Measurements from ENCODE around the gene PPME1.
A peak's percentile ranks its signal among the peaks of the same experiment; 100 is the strongest.
"Not testable (repeated sequence)": the region's sequence is repeated elsewhere in the genome, so short reads cannot be mapped to it uniquely, and the experiment has no call there.

Gene PPME1, protein sequence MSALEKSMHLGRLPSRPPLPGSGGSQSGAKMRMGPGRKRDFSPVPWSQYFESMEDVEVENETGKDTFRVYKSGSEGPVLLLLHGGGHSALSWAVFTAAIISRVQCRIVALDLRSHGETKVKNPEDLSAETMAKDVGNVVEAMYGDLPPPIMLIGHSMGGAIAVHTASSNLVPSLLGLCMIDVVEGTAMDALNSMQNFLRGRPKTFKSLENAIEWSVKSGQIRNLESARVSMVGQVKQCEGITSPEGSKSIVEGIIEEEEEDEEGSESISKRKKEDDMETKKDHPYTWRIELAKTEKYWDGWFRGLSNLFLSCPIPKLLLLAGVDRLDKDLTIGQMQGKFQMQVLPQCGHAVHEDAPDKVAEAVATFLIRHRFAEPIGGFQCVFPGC

DNA sequence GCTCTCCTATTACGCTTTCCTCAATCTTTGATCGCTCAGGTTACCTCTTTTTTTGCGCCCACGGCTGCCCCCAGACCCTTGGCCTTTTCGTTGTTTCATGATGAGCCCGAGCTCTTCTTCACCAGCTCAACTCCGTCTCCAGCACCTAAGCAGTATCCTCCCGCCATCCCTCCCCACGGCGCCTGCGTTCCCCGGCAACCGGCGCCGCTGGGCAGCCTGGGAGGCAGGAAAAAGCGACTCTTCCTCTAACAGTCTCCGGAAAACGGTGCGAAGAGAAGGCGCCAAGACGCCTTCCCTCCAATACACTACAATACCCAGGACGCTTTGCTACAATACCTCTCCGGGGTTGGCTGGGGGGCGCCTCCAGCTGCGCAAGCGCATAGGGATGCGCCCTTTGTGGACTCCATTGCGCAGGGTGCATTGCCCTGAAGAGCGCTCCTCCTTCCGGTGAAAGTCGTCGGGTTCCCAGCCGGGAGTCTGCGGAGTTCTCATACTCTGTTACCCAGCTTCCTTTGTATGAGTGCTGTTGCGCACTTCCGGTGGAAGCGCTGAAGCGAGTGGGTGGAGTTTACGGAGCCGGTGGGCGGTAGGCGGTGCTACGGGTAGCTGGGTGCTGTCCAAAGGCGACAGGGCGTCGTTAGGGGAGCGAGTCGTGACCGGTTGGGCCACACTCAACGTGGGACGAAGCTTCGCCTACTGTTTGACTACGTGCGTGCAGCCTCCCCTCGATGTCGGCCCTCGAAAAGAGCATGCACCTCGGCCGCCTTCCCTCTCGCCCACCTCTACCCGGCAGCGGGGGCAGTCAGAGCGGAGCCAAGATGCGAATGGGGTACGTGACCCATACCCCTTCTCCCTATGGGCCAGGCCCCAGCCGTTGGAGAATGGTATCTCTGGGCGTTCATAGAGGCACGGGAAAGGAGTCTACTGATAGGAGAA, at the start of gene PPME1, which contains the start of gene C2CD3:
TSS of gene PPME1 (plus strand) at position 596 of the 936 bp plus-strand sequence. CDS start at position 729, 133 bp downstream.
TSS of gene C2CD3 (minus strand) at position 309 of the 936 bp plus-strand sequence. CDS start at position 99, 210 bp downstream.
- ATAC-seq, result peak; percentile 100
- Mint-ChIP-seq H3K36me3 (no peaks in the 10 kb centered on the region), H3K9me3 (no peaks in the 10 kb centered on the region), H3K27ac (no peak within 1 kb of the TSS), H3K4me3 (no peak within 1 kb of the TSS), H3K27me3 (no peaks in the 10 kb centered on the region), H3K4me1 (peaks cover 6% of the 10 kb centered on the region)

DNA sequence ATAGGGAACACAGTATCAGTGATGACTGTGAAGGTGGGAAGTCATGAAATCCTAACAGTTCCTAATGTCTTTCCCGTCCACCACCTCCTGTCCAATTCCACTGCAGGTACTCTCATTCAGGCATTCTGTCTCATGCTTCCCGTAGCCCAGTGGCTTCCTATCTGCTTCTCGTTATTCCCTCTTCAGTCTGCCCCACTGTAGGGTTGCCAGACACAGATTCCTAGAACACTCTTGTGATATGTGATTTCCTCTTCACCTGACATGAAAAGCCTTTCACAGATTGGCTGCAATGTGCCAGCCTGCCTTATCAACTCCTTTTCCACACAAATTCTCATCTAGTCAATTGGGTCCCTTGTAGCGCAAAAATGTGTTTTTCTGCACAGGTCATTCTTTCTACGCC, 49.3 kb upstream of the PPME1 start:
- Mint-ChIP-seq H3K36me3 (peaks cover 30% of the 10 kb centered on the region), H3K4me3 (no peak overlapping the region), H3K27me3 (no peaks in the 10 kb centered on the region), H3K4me1 (no peaks in the 10 kb centered on the region), H3K9me3 (peaks cover 6% of the 10 kb centered on the region), H3K27ac (no peak overlapping the region)
- no peak for ATAC-seq

DNA sequence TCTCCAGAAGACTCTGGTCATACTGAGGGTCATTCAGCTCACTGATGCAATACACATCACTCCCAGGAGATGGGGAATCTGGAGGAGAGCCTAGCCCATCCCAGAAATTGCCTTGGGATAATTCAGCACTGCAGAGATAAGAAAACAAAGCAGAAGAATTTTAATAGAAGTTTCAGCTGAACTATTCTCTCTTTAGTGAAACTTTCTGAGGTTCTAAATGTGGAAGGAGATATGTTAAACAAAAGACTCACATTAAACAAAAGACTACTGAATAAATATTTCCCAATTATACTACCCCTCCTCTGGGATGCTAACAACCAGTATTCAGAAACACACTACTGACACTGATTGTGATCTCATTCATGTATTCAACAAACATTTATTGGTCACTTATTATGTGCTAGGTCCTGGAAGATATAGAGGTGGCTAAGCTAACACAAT, 48.1 kb upstream of the PPME1 start:
- H3K27ac Mint-ChIP-seq, result no peak overlapping the region
- H3K4me3 Mint-ChIP-seq, result no peak overlapping the region
- H3K27me3 Mint-ChIP-seq, result no peaks in the 10 kb centered on the region

DNA sequence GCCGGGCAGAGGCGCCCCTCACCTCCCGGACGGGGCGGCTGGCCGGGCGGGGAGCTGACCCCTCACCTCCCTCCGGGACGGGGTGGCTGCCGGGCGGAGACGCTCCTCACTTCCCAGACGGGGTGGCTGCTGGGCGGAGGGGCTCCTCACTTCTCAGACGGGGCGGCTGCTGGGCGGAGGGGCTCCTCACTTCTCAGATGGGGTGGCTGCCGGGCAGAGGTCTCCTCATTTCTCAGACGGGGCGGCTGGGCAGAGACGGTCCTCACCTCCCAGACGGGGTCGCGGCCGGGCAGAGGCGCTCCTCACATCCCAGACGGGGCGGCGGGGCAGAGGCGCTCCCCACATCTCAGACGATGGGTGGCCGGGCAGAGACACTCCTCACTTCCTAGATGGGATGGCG, 42.0 kb upstream of the PPME1 start:
- H3K4me3 Mint-ChIP-seq, ATAC-seq, H3K4me1 Mint-ChIP-seq, H3K9me3 Mint-ChIP-seq, H3K27ac Mint-ChIP-seq, H3K27me3 Mint-ChIP-seq: not testable (repeated sequence)
- peaks cover 46% of the 10 kb centered on the region for H3K36me3 Mint-ChIP-seq

More for the DNA sequence above, 48.1 kb upstream of the PPME1 start:
- peaks cover 23% of the 10 kb centered on the region for H3K36me3 Mint-ChIP-seq
- no peak for ATAC-seq
- H3K9me3 Mint-ChIP-seq, result peaks cover 6% of the 10 kb centered on the region
- no peaks in the 10 kb centered on the region for H3K4me1 Mint-ChIP-seq

DNA sequence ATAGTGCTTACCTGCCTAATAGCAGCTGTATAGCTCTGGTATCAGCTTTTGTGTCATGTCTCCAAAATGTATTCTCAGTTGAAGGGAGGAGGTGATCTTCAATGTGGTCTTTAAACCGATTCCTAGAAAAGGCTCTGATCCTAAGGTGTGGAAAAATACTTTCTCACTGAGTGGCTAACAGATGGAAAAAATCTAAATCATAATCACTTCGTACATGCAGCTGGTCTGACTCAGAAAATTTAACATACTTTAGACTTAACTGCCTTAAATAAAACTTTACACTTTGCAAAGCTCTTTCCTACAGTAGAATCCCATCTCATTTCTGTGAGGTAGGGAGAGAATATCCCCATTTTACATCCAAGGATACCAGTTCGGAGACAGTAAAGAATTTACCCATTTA, 38.3 kb upstream of the PPME1 start:
- no peak for ATAC-seq
- no peak overlapping the region for H3K4me3 Mint-ChIP-seq
- no peaks in the 10 kb centered on the region for H3K9me3 Mint-ChIP-seq
- H3K27ac Mint-ChIP-seq, result no peak overlapping the region
- H3K4me1 Mint-ChIP-seq, result no peaks in the 10 kb centered on the region
- no peaks in the 10 kb centered on the region for H3K27me3 Mint-ChIP-seq
- peaks cover 65% of the 10 kb centered on the region for H3K36me3 Mint-ChIP-seq

DNA sequence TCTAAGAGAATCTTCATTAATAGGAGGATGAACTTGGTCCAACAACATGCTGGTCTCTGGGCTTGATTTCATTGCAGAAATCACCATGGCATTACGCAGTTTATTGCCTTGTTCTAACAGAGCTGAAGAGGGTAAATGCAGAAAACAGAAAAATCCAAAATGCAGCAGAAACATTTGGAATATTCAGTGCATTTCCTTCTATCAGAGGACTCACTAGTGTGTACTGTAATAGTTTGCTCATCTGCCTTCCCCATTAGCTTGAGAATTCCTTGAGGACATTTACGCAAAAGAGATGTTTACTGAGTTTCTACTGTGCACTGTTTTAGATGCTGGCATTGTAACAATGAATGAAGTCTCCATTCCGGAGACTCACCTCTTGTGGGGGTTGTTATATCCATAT, 37.7 kb upstream of the PPME1 start:
- Mint-ChIP-seq H3K4me1 (no peaks in the 10 kb centered on the region), H3K9me3 (no peaks in the 10 kb centered on the region), H3K27ac (no peak overlapping the region), H3K36me3 (peaks cover 71% of the 10 kb centered on the region), H3K4me3 (no peak overlapping the region), H3K27me3 (no peaks in the 10 kb centered on the region)
- no peak for ATAC-seq

DNA sequence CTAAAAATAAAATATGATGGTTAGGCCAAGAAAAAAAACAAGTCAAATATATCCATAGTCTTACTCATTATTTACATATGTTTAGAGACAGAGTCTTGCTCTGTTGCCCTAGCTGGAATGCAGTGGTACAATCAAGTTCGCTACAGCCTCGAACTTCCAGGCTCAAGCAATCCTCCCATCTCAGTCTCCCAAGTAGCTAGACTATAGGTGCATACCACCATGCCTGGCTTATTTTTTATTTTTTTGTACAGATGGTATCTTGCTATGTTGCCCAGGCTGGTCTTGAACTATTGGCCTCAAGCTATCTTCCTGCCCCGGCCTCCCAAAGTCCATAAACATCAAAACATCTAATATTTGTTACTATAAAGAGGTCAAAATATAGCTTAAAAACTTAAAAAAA, 36.4 kb upstream of the PPME1 start:
- no peak for ATAC-seq
- H3K4me1 Mint-ChIP-seq, result no peaks in the 10 kb centered on the region
- peaks cover 78% of the 10 kb centered on the region for H3K36me3 Mint-ChIP-seq
- H3K27me3 Mint-ChIP-seq, result no peaks in the 10 kb centered on the region
- H3K9me3 Mint-ChIP-seq, result no peaks in the 10 kb centered on the region
- H3K27ac Mint-ChIP-seq, result no peak overlapping the region
- H3K4me3 Mint-ChIP-seq, result no peak overlapping the region

DNA sequence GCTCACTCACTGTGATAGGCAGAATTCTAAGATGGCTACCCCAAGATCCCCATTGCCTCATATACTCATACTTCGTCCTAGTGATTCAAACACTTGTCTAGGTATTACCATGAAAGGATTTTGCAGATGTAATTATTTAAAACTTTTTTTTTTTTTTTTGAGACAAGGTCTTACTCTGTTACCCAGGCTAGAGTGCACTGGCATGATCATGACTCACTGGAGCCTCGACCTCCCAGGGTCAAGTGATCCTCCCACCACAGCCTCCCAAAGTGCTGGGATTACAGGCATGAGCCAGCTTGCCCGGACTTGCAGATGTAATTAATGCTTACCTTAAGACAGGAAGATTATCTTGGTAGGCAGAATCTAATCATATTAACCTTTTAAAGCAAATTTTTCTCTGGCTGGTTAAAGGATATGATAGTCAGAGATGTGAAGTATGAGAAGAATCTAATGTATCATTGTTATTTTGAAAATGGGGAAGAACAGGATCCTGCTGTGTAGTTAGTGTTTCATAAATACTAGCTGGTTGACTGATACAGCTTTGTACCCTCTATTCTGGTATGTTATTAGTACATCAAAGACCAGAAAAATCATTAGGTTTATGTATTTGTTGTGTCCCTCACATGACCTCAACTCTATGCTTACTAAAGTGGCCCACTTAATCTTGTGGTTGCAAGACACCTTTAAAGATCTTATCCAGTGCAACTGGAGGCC, 35.8 kb upstream of the PPME1 start:
- Mint-ChIP-seq H3K9me3 (no peaks in the 10 kb centered on the region), H3K4me1 (no peaks in the 10 kb centered on the region), H3K27ac (no peak overlapping the region), H3K36me3 (peaks cover 72% of the 10 kb centered on the region), H3K4me3 (no peak overlapping the region), H3K27me3 (no peaks in the 10 kb centered on the region)
- no peak for ATAC-seq

DNA sequence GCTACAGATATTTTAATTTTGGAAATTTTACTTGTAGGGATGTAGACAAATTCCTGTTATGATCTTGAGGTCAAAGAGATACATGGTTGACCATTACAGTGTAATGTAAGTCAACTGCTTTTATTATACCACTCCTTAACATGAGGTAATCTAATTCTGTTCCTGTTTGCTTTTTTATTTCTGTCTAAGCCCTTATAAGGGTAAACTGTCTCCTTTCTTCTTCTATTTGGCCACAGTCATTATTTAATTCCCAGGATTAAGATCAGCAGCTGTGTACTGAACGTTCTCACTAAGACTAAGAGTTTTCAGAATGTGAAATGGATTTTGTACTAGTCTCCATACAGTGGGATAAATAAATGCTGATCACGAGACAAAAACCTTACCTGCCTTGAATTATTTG, 33.1 kb upstream of the PPME1 start:
- ATAC-seq, result no peak
- Mint-ChIP-seq H3K27ac (no peak overlapping the region), H3K27me3 (no peaks in the 10 kb centered on the region), H3K36me3 (peaks cover 45% of the 10 kb centered on the region), H3K4me1 (no peaks in the 10 kb centered on the region), H3K4me3 (no peak overlapping the region), H3K9me3 (no peaks in the 10 kb centered on the region)

DNA sequence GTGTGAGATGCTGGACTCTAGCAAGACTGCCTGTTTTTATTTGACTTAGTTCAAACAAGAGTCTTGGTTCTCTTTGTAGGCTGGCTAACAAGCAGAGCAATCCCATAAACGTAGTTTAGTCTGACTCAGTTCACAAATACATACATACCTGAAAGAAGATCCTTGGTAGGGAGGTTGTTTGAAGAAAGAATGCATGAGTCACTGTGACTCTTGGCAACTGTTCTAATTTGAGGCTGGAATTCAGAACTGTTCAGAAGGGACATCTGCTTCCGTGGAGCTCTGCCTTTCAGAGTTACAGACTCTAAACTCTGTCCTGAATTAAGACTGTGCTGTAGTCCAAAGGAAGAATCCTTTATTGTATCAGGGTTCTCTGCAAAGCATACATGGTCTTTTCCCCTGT, 32.5 kb upstream of the PPME1 start:
- H3K36me3 Mint-ChIP-seq, result peaks cover 39% of the 10 kb centered on the region
- no peak overlapping the region for H3K4me3 Mint-ChIP-seq
- no peak overlapping the region for H3K27ac Mint-ChIP-seq
- no peaks in the 10 kb centered on the region for H3K9me3 Mint-ChIP-seq
- H3K27me3 Mint-ChIP-seq, result no peaks in the 10 kb centered on the region
- ATAC-seq, result no peak
- no peaks in the 10 kb centered on the region for H3K4me1 Mint-ChIP-seq

DNA sequence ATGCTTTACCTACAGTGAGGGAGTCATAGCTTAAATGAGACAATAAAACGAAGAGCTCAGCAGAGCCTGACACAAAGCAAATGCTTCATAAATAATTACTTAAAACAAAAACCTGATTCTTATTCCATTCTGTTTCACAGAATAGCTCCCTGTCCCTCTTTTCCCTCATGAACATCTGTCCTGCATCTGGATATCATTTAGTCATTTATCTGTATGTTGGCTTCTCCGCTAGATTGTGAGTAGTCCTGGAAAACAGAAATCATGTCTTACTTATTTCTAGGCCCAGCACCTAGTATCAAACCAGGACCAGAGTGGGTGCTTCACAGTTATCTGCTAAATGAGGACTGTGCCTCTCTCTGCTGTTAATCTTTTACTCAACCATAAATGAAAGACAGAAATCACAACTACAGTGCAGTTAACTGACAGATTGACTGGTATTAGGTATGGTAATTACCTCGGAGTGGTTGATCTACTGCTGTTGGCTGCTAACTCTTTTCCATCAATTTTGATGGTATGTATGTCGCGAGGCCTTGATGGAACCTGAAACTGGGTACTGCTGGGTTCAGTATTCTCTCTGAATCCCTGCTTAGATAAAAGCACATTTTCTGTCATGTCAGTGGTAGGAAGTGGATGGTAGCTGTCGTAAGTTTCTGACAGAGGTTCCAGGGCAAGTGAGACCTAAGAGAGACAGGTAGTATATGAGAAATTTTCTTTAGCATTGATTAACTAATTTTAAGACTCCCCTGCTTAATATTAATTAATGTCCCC, 31.8 kb upstream of the PPME1 start:
- Mint-ChIP-seq H3K27me3 (no peaks in the 10 kb centered on the region), H3K9me3 (no peaks in the 10 kb centered on the region), H3K36me3 (peaks cover 33% of the 10 kb centered on the region), H3K4me3 (no peak overlapping the region), H3K4me1 (no peaks in the 10 kb centered on the region), H3K27ac (no peak overlapping the region)
- no peak for ATAC-seq

DNA sequence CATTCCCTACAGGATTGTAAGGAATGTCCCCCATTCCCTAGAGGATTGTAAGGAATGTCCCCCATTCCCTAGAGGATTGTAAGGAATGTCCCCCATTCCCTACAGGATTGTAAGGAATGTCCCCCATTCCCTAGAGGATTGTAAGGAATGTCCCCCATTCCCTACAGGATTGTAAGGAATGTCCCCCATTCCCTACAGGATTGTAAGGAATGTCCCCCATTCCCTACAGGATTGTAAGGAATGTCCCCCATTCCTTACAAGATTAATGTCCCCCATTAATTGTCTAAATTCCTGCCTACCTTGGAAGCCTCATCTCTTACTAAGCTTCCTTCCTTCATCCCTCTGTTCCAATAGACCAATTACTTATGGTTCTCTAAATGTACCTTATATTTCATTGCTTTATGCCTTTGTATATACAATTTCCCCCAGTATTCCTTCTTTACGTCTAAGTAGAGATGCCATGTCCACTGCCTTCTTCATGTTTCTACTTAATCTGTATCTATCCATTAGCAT, 31.1 kb upstream of the PPME1 start:
- H3K27me3 Mint-ChIP-seq, H3K4me1 Mint-ChIP-seq, H3K9me3 Mint-ChIP-seq, H3K4me3 Mint-ChIP-seq, H3K27ac Mint-ChIP-seq, ATAC-seq: not testable (repeated sequence)
- peaks cover 37% of the 10 kb centered on the region for H3K36me3 Mint-ChIP-seq

DNA sequence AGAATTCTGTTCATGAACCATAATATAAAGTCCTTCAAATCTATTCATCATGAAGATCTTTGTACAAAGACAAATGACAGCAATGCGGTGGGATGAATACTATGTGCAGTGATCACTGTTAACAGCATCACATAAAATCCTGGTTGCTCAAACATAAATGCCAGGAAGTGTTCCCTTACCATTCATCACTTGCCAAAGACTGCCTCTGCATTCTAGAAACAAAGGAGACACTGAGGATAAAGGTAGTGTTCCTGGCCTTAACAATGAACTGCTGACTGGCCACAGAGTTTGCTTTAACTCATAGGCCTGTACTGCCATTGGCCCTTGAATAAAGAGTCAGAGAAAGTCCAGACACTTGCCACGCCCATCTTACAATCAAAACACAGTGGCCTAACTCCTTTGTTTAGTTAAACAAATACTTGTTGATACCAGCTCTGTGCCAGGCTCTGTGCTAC, 29.8 kb upstream of the PPME1 start:
- Mint-ChIP-seq H3K4me3 (no peak overlapping the region), H3K9me3 (no peaks in the 10 kb centered on the region), H3K27me3 (no peaks in the 10 kb centered on the region), H3K27ac (no peak overlapping the region), H3K36me3 (peaks cover 36% of the 10 kb centered on the region), H3K4me1 (no peaks in the 10 kb centered on the region)
- no peak for ATAC-seq

DNA sequence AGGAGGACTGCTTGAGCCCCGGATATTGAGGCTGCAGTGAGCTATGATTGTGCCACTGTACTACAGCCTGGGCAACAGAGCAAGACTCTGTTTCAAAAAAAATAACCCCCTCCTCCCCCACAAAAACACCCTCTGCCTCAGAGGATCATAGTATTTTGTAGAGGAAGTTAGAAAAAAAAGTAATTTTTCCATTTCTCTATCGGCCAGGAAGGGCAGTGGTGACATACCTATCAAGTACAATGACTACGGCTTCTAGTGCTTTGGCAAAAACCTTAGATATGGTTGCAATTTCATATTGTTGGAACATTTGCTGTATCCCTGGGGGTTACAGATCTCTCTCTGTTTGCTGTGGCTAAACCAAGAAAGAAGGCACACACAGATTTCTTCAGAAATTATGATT, 29.2 kb upstream of the PPME1 start:
- Mint-ChIP-seq H3K9me3 (no peaks in the 10 kb centered on the region), H3K27ac (no peak overlapping the region), H3K36me3 (peaks cover 29% of the 10 kb centered on the region), H3K4me1 (no peaks in the 10 kb centered on the region), H3K4me3 (no peak overlapping the region), H3K27me3 (no peaks in the 10 kb centered on the region)
- no peak for ATAC-seq
